Lower leg skin (tissue), 4 donors: Measurements from ENCODE around the gene GP5. TPM values are rescaled to one million over a fixed set of nuclear protein-coding genes. Genes with fewer than 3 reads are reported as not detected.
A peak's percentile ranks its signal among the peaks of the same experiment; 100 is the strongest.

ENCODE experiments used
- DNase-seq, 2 donors: peaks; one replicate each; pipeline ENCODE4 v3.0.0-alpha.2; 2019; ENCODE audit warnings: low spot score in 2 of 2
- H3K4me3 ChIP-seq: fragments of 200-600 bp; sonication (generic); 2 replicates; pipeline ENCODE4 v1.5.1; 2017; ENCODE audit warnings: mild to moderate bottlenecking, low read depth; ENCODE audit not compliant: poor library complexity, severe bottlenecking
- CTCF ChIP-seq, 3 donors: fragments of 450-650 bp; IDR thresholded peaks; one replicate each; pipeline ENCODE4 v1.5.1; 2016; ENCODE audit warnings: antibody characterized with exemption in 3 of 3, mild to moderate bottlenecking in 3 of 3, moderate library complexity in 2 of 3
- POLR2A ChIP-seq, 2 donors: fragments of 450-650 bp; IDR thresholded peaks; one replicate each; pipeline ENCODE4 v1.6.1; 2016 to 2017; ENCODE audit warnings: antibody characterized with exemption in 2 of 2, mild to moderate bottlenecking in 1 of 2, moderate library complexity in 1 of 2
- WGBS, 2 donors: methylation state at CpG; one replicate each; pipeline ENCODE4 v1.1.5; 2018; 5-methylcytosine and 5-hydroxymethylcytosine counted together
- intact Hi-C: fragments of 100-400 bp; cut with DNase I; formaldehyde crosslinking; loops from one replicate; pipeline ENCODE4 v1.15.0; 2023; ENCODE audit warnings: low total_unique reads
- total RNA-seq, 4 donors: library from RNA; depleted of rRNA; stranded (reverse); fragments of >200 nt; gene quantifications; one replicate each; pipeline ENCODE4 v1.1.0, GENCODE V29; 2016

The GP5 gene
- total RNA-seq, 4 donors from 2014 or later = 0.06 TPM; not detected in 3

GRCh38 chr3:194396859-194397756 lies 2.0 kb downstream of the GP5 start:
- no peak for DNase-seq
- TF ChIP-seq CTCF (IDR thresholded peaks at IDR 0.05) = no peak
- TF ChIP-seq POLR2A (IDR thresholded peaks at IDR 0.05) = no peak
- 23 to 25% methylated on average over 46 to 55 of the region's 73 CpGs for WGBS, 2 donors
- intact Hi-C loops = loop anchor here (5.0 kb wide), 1 partner anchor 60 kb away; no protein-coding TSS in a partner anchor
- no peak overlapping the region for H3K4me3 ChIP-seq

GRCh38 chr3:194396539-194396858 lies 2.6 kb downstream of the GP5 start:
- TF ChIP-seq POLR2A (IDR thresholded peaks at IDR 0.05) = no peak
- TF ChIP-seq CTCF (IDR thresholded peaks at IDR 0.05) = no peak
- no peak for DNase-seq
- WGBS, 2 donors = 4 to 15% methylated on average over 12 to 13 of the region's 13 CpGs
- no peak overlapping the region for H3K4me3 ChIP-seq
- intact Hi-C loops = loop anchor here (5.0 kb wide), 1 partner anchor 59 kb away; no protein-coding TSS in a partner anchor

GRCh38 chr3:194395778-194396538 lies 3.1 kb downstream of the GP5 start:
- peak in 1 of 2 donors; percentile 56 for DNase-seq
- no peak overlapping the region for H3K4me3 ChIP-seq
- intact Hi-C loops = loop anchor here (5.0 kb wide), 1 partner anchor 59 kb away; no protein-coding TSS in a partner anchor
- WGBS, 2 donors = 23% methylated on average over 26 of the region's 26 CpGs
- TF ChIP-seq POLR2A (IDR thresholded peaks at IDR 0.05) (no peak), CTCF (IDR thresholded peaks at IDR 0.05) (no peak)

- intact Hi-C loops = loop anchor here (5.0 kb wide), 1 partner anchor 58 kb away; no protein-coding TSS in a partner anchor
- TF ChIP-seq POLR2A (IDR thresholded peaks at IDR 0.05) (no peak), CTCF (IDR thresholded peaks at IDR 0.05) (no peak)
- DNase-seq = no peak
- no peak overlapping the region for H3K4me3 ChIP-seq
- WGBS, 2 donors = 65 to 67% methylated on average over 5 of the region's 5 CpGs
These were observed 3.9 kb downstream of the GP5 start for GRCh38 chr3:194395212-194395611.

- 86 to 89% methylated on average over 7 of the region's 7 CpGs for WGBS, 2 donors
- intact Hi-C loops = no loop called here
These were observed 6.5 kb downstream of the GP5 start for GRCh38 chr3:194392576-194392975.

More at GRCh38 chr3:194392576-194392975, 6.5 kb downstream of the GP5 start:
- DNase-seq = no peak
- TF ChIP-seq POLR2A (IDR thresholded peaks at IDR 0.05) = no peak
- no peak for TF ChIP-seq CTCF (IDR thresholded peaks at IDR 0.05)
- H3K4me3 ChIP-seq = no peak overlapping the region
